HCT116 (cell line): ENCODE measurements around the gene F7. TPM values are rescaled to one million over a fixed set of nuclear protein-coding genes. Genes with fewer than 3 reads are reported as not detected.

Source experiments
- ATAC-seq: fragments of 200-7000 bp; cut with Tn5 transposase; 2 replicates; pipeline ENCODE4 v1.9.1; 2020; ENCODE audit warnings: mild to moderate bottlenecking, moderate library complexity
- BruUV-seq: library from RNA; stranded (reverse); fragments of 400-500 nt; replicated peaks from 2 replicates; lab custom pipeline; 2021; lab: Mats Ljungman, UMichigan
- CTCF ChIA-PET: fragments of 300-600 bp; sonication (Branson Sonifier 250); formaldehyde crosslinking; loops from one replicate; lab custom pipeline; 2021; ENCODE audit warnings: antibody characterized with exemption; lab: Charles Lee
- POLR2A ChIA-PET: fragments of 300-600, 350-600 bp; sonication (Branson Sonifier 250); formaldehyde crosslinking; loops from one replicate; lab custom pipeline; 2021; ENCODE audit warnings: antibody characterized with exemption; lab: Charles Lee
- RAD21 ChIA-PET, 2 experiments: fragments of 300-600 bp; sonication (Branson Sonifier 250); formaldehyde crosslinking; loops; one replicate each; lab custom pipeline; 2023; ENCODE audit warnings: low total read pairs in 2 of 2; ENCODE audit not compliant: uncharacterized antibody in 2 of 2, unreplicated experiment in 2 of 2, low non-redundant PET in 1 of 2; lab: Charles Lee
- DNase-seq: peaks from one replicate; pipeline ENCODE4 v3.0.0-alpha.2; 2010; ENCODE audit warnings: low read depth, low spot score
- H2AFZ ChIP-seq: fragments of 200-600 bp; shearing (Covaris generic), sonication (generic); 2 replicates; pipeline ENCODE4 v1.6.1; 2017; ENCODE audit warnings: low read depth, mixed run types, mixed read lengths, antibody characterized with exemption, low read length; ENCODE audit not compliant: poor library complexity, severe bottlenecking
- H3K27ac ChIP-seq: 2 replicates; pipeline ENCODE4 v1.5.1; 2012; ENCODE audit warnings: low read depth, low read length
- H3K27me3 ChIP-seq: fragments of 200-600 bp; sonication (generic); 2 replicates; pipeline ENCODE4 v1.6.1; 2016; ENCODE audit warnings: mixed run types, low read length, mixed read lengths; ENCODE audit not compliant: insufficient read depth
- H3K36me3 ChIP-seq, 2 experiments: fragments of 200-500 bp in 1 of 2; fragments of 200-600 bp in 1 of 2; sonication (Bioruptor generic) in 1 of 2; sonication (generic) in 1 of 2; 2 replicates each; pipeline versions ENCODE4 v1.5.1 to v1.6.1; 2014 to 2016; ENCODE audit warnings: low read length in 2 of 2, inconsistent platforms in 1 of 2, mixed read lengths in 1 of 2, mixed run types in 1 of 2; ENCODE audit not compliant: insufficient read depth in 2 of 2, control insufficient read depth in 1 of 2
- H3K4me1 ChIP-seq, 2 experiments: fragments of 200-600 bp in 1 of 2; sonication (generic) in 1 of 2; 2 replicates each; pipeline versions ENCODE4 v1.5.1 to v1.6.1; 2012 to 2017; ENCODE audit warnings: low read length in 2 of 2, inconsistent platforms in 1 of 2, mild to moderate bottlenecking in 1 of 2, mixed read lengths in 1 of 2, mixed run types in 1 of 2, moderate library complexity in 1 of 2; ENCODE audit not compliant: insufficient read depth in 2 of 2, control insufficient read depth in 1 of 2
- H3K4me2 ChIP-seq: fragments of 200-600 bp; sonication (generic); 2 replicates; pipeline ENCODE4 v1.6.1; 2017; ENCODE audit warnings: mixed run types, low read length, mixed read lengths
- H3K4me3 ChIP-seq, 2 experiments: fragments of 200-600 bp in 1 of 2; sonication (generic) in 1 of 2; replicated peaks in 1 of 2; 2 replicates each; pipeline ENCODE4 v1.5.1; 2011 to 2016; ENCODE audit warnings: low read length in 2 of 2, control low read depth in 1 of 2, low read depth in 1 of 2, mild to moderate bottlenecking in 1 of 2, mixed read lengths in 1 of 2, mixed run types in 1 of 2
- H3K79me2 ChIP-seq: fragments of 200-600 bp; sonication (generic); 2 replicates; pipeline ENCODE4 v1.6.1; 2017; ENCODE audit warnings: mild to moderate bottlenecking, mixed run types, low read length, moderate library complexity, mixed read lengths; ENCODE audit not compliant: insufficient read depth
- H3K9ac ChIP-seq: fragments of 200-600 bp; sonication (generic); 2 replicates; pipeline ENCODE4 v1.6.1; 2016; ENCODE audit warnings: low read length, mixed read lengths
- H3K9me2 ChIP-seq: fragments of 200-600 bp; sonication (generic), shearing (Covaris generic); 2 replicates; pipeline ENCODE4 v1.6.1; 2017; ENCODE audit warnings: mixed run types, mild to moderate bottlenecking, moderate library complexity; ENCODE audit not compliant: insufficient read depth
- H3K9me3 ChIP-seq, 2 experiments: fragments of 200-500 bp in 1 of 2; fragments of 200-600 bp in 1 of 2; sonication (Bioruptor generic) in 1 of 2; sonication (generic) in 1 of 2; 2 replicates each; pipeline ENCODE4 v1.6.1; 2014 to 2017; ENCODE audit warnings: low read length in 2 of 2, mixed read lengths in 2 of 2, inconsistent platforms in 1 of 2, low read depth in 1 of 2, mild to moderate bottlenecking in 1 of 2, mixed run types in 1 of 2, moderate library complexity in 1 of 2; ENCODE audit not compliant: control insufficient read depth in 1 of 2, insufficient read depth in 1 of 2
- H4K20me1 ChIP-seq: fragments of 200-600 bp; sonication (generic), shearing (Covaris generic); 2 replicates; pipeline ENCODE4 v1.6.1; 2017; ENCODE audit warnings: mixed run types, mild to moderate bottlenecking, moderate library complexity; ENCODE audit not compliant: insufficient read depth
- CEBPB ChIP-seq: IDR thresholded peaks from 2 replicates; pipeline ENCODE4 v1.6.1; 2012; ENCODE audit warnings: low read depth
- POLR2A ChIP-seq: IDR thresholded peaks from 2 replicates; pipeline ENCODE4 v1.7.0; 2011; ENCODE audit warnings: borderline replicate concordance; ENCODE audit not compliant: insufficient read depth, insufficient read length; ENCODE audit errors: extremely low read depth
- POLR2AphosphoS5 ChIP-seq: IDR thresholded peaks from 2 replicates; pipeline ENCODE4 v1.6.1; 2011; ENCODE audit warnings: mild to moderate bottlenecking, low read depth, low read length, moderate library complexity
- REST ChIP-seq: IDR thresholded peaks from 2 replicates; pipeline ENCODE4 v1.6.1; 2012; ENCODE audit warnings: low read depth
- SIN3A ChIP-seq: IDR thresholded peaks from 2 replicates; pipeline ENCODE4 v1.6.1; 2012; ENCODE audit warnings: low read depth
- ZNF274 ChIP-seq: fragments of 200-500 bp; sonication (Bioruptor generic); IDR thresholded peaks from 2 replicates; pipeline ENCODE4 v1.6.1; 2014; ENCODE audit warnings: mild to moderate bottlenecking, low read depth, low read length, inconsistent platforms
- intact Hi-C: fragments of 100-400 bp; cut with micrococcal nuclease; formaldehyde crosslinking; loops from 2 replicates; pipeline ENCODE4 v1.10.0; 2022
- total RNA-seq: library from RNA; stranded (reverse); gene quantifications from one replicate; pipeline ENCODE4 v1.2.1, GENCODE V29; 2021; ENCODE audit not compliant: unreplicated experiment

F7 gene
- total RNA-seq, 1 experiment from 2014 or later = not detected

- Histone ChIP-seq H2AFZ (no peak overlapping the region), H4K20me1 (no peaks in the 10 kb centered on the region), H3K36me3 (no peaks in the 10 kb centered on the region), H3K9ac (no peak overlapping the region), H3K9me3 (no peaks in the 10 kb centered on the region), H3K27me3 (no peaks in the 10 kb centered on the region), H3K27ac (no peak overlapping the region), H3K79me2 (no peaks in the 10 kb centered on the region), H3K9me2 (no peaks in the 10 kb centered on the region), H3K4me1 (no peaks in the 10 kb centered on the region), H3K4me2 (no peak overlapping the region), H3K4me3 (no peak overlapping the region)
- POLR2A ChIA-PET = no interaction called here
- no peak for ATAC-seq
- intact Hi-C loops = no loop called here
- TF ChIP-seq POLR2AphosphoS5 (no peak), CEBPB (no peak), ZNF274 (no peak), REST (no peak), POLR2A (no peak), SIN3A (no peak)
- no TSS peak for BruUV-seq
- RAD21 ChIA-PET = no interaction called here
- CTCF ChIA-PET = no interaction called here
- DNase-seq = no peak
Measured at GRCh38 chr13:113145496-113145895, 39.9 kb downstream of the F7 start.
